HG03558 (cell line): ENCODE measurements around the gene ZMIZ1.

Experiments
- ATAC-seq: cut with Tn5 transposase; IDR thresholded peaks from one replicate; pipeline ENCODE4 v1.9.1; 2021; ENCODE audit warnings: moderate number of reproducible peaks; ENCODE audit not compliant: unreplicated experiment; ENCODE audit errors: extremely low read depth

The ZMIZ1 gene

DNA sequence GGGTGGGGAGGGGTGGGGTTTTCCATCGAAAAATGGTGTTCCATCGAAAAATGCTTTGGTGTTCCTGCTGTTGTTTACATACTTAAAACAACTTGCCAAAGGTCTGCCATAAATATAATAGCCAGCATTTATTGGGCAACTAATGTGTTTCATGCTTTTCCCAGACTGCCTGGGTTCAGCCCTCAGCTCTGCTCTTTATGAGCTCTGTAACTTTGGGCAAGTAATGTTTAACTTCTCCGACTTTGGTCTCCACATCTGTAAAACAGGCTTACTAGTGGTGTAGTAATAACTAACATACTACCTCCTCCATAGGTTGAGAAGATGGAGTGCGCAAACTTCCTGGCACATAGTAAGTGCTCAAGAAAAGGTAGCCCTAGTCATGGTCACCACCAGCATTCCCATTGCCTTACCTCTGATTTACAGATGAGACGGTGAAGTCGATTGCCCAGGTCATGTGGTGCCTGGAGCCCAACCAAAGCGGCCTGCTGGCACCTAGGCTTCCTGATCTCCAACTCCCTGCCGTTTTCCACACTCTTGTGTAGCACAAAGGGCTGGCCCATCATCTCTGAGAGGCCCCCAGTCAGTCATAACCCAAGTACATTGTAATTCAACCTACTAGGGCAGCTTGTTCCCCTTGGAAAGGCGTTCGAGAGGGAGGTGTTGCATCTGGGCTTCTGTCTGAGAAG is 8.9 kb downstream of the ZMIZ1 start:
- no peak for ATAC-seq

DNA sequence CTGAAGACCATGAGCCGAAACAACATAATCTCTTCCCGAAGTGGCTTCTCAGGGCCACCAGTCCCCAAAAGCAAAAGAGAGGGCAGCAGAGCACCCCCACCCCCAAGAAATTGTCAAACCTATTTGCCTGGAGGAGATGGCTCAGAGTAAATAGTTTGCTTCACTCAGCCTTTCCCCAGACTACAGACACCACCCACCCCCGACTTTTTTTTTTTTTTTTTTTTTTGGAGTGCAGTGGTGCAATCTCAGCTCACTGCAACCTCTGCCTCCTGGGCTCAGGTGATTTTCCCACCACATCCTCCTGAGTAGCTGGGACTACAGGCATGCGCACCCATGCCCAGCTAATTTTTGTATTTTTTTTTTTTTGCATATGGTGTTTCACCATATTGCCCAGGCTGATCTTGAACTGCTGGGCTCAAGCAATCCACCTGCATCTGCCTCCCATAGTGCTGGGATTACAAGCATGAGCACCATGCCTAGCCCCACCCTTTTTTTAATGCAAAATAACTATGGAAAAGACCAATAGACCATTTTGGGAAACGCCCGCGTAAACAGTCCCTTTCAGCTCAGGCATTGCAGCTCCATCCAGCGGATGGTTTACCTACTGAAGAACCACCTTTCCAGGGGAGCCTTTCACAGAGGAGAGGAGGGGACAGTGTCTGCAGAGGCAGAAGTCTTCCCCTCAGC is 9.7 kb downstream of the ZMIZ1 start:
- no peak for ATAC-seq

DNA sequence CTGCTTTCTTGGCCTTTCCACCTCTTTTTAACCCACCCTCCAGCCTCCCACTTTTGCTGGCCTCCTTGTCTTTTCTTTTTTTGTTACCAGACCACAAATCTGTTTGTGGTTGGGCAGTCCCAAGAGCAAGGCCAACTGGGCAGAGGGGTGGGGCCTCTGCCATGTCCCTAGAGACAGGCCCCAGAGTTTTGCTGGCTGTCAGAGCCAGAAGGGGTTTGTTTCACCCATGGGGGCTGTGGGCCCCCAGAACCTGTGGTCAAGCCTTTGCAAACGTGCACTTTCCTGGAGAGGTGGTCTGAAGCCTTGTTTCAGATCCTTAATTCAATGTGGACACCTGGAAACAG is 10.3 kb downstream of the ZMIZ1 start:
- ATAC-seq = no peak

DNA sequence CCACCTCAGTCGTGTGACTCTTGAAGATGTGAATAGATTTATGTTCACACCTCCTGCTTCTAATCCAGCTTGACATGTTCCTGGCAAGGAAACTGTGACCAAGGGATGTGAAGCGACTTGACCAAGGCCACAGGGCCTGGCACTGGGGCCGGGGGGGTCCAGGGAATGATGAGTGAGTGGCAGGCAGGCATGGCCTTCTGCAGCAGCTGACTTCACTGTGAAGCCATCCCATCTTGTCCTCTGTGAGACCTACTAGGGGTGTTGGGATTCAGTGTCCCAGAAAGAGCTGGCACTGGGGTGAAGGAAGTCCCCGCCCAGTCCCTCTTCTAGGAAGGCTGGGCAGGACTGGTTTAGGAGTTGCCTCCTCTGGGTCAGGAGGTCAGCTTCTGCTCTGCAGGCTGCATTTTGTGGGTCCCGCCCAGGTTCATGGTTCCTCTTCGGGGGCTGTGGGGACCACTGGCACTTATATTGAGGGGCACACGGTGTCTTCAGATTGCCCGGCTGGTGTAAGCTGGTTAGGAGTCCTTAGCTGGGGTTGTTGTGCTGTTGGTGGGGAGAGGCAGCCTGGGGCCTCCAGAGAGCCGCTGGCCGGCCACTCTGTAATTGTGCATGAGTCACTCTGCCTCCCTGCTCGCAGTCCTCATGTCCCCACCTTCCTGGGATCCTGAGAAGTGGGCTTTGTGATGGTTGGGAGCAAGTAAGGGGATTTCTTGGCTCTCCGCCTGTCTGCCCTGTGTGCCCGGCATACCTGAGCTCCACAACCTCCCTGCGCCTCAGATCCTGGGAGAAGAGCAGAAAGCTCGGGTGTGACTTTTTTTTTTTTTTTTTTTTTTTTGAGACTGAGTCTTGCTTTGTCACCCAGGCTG is 11.0 kb downstream of the ZMIZ1 start:
- ATAC-seq = no peak

DNA sequence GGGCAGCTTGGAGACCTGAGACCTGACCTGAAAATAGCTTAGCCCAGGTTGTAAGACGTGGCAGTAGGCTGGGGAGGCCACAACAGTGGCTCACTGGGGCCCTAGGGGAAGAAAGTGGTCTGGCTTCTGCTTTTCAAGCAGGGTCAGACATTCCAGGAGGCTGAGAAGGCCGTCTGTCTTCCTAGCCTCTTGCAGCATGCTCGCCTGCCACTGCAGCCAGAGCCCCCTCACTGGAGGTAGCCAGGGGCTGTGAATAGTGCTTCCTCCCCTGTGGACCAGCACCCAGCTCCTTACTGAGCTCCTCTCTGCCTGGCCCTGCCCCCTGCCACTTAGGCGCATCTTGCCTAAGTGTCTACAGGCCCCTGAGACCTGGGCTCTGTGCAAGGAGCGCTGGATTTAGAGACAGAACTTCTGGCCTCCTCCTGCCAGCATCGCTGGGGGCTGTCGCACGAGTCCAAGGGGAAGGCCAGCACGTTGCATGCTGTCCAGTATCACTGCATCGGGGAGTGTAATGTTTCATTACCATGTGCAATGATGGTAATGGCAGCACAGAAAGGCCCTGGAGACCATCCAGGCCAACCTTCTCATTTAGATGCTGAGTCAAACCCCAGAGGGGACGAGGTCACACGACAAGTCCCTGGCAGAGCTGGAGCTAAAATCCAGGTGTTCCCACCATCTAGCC is 12.7 kb downstream of the ZMIZ1 start:
- no peak for ATAC-seq

DNA sequence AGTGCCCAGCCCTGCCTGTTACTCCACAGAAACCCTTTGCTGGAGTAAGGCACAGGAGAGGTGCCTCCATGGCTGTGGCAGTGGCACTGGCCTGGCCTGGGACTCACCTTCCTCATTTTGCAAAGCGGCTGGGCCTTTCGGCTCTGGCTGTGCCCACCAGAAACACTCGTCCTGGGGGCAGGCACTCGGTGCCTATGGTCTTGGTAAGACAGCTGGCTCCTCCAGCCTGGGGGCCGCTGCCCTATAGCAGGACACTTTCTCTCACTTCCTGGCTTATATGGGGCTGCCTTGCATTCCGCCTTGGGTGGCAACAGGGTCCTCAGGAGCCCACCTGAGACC is 13.2 kb downstream of the ZMIZ1 start:
- ATAC-seq = no peak

DNA sequence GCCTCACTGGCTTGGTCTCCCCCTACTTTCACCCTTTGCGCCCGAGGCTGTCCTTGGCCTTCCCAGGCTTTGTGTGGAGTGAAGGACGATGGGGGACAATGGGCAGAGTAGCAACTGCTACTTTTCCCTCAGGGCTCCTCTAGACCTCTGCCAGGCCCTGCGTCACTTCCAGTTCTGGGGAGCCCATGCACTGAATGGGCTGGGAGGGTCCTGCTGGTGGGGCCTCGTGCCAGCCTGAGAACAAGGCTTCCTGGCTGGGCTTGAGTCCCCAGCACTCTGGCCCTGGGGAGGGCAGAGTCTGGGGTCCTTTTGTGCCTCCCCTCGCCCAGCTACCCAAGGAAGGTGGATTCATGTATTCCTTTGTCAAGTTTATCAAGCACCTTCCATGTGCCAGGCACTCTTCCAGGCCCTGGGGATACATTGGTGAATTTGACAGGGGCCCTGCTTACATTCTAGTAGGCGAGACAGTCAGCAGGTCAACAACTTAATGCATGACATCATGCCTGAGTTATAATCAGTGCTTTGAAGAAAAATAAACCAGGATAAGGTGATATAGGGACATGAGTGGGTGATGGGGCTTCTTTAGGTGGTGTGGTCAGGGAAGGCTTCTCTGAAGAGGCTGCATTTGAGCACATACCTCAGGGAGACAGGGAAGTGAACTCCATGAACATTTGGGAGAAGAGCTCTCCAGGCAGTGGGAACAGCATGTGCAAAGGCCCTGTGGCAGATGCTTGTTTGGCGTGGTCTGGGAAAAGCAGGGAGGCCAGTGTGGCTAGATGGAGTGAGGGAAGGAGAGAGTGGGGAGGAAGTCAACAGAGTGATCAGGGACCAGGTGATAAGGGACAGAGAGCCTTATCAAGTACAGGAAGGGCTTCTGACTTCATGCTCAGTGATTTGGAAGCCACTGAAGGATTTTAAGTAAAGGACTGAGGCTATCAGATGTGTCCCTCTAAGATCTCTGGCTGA is 14.1 kb downstream of the ZMIZ1 start:
- no peak for ATAC-seq

DNA sequence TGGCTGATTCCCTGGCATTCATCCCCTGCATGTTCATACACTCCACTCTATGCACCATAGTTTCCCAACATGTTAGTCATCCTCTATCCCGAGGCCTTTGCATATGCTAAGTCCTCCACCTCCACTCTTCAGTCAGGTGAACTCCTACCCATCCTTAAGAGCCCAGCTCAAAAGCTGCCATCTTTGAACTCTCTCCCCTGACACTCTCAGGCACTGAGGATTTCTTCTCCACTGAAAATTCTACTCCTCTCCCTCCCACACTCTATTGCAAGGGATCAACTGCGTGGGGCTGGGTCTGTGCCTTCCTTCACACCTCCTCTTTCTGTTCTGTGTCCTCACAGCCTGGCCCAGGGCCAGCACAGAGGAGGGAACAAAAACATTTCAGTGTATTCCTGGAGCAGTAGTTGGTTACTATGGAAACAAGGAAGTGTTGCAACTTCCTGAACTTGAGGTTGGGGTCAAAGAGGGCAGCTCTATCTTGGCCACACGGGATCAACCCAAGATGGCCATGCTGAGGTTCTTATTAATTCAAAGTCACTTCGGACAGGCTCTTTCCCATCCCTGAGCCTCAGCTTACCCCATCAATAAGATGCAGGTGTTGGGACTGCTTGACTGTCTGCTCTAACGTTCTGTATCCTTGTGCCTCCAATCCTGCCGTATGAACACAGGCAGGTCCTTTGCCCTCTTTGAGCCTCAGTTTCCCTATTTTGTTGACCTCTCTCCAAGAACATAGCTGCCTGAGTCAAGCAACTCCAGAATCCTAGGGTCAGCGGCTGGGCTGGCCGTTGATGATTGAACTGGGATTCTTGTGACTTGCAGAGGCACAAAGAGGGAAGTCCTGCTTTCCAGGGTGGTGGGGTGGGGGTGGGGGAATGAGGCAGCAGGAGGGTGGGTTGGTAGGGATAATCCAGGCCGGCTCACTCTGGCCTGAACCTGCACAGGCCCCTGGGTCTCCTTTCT is 15.5 kb downstream of the ZMIZ1 start:
- ATAC-seq = no peak

DNA sequence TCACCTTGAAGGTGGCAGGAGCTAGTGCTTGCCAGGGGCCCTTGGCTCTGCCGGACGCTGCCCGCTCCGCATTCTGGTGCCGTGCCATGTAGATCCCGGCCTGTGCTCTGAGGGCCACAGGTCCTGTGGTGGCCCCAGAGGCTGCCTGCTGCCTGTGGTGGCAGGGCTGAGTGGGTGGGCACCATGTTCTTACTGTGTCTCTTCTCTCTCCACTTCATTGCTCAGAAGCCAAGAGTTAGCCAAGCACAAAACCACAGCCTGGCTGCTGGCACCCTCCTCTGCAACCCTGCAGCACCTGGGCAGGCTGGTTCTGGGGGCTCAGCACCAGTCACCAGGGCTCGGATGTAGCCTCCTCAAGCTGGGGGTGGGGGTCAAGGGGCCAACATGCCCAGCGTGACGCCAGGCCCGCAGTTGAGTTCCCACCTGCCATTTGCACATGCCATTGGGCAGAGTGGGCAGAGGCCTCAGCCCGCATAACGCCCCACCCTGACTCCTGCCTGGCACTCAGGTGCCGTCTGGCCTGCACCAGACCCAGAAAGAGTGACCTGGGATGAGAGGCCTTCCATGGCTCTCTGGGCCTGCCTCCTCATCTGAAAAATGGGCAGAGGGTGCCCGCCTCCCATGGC is 16.3 kb downstream of the ZMIZ1 start:
- no peak for ATAC-seq

DNA sequence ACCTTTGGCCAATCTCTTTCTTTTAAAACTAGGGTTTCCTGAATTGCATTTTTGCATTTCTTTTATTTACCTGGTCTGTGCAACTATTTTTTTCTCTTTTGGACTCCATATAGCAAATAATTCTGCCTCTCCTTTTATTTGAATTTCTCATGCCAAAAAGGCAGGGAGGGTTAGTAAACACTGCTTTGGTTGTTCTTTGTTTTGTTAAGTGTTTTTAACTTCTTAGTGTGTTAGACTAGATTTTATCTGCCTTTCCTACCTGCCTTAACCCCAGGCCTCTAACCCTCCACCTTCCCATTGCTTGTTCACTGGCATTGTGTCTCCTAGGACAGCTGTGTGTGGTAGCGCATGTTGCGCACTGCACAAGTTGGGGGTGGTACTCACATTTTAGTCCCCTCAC is 18.1 kb downstream of the ZMIZ1 start:
- ATAC-seq = no peak

DNA sequence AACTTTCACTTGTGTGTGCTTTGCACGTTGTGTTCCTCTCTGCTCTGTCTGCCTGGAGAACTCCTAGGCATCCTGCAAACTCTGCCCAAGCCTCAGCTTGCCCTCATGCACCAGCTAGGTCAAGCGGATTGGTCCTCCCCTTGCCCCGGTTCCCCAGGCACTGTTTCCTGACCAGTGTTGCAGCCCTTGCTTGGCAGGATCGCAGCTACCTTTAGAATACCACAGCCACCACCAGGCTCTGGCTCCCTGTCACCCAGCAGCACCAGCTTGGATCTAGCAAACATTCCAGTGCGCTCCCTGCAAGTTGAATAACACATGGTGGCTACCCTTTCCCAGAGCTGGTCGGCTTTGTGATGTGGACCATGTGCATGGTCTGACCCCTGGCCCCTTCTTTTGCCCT is 19.0 kb downstream of the ZMIZ1 start:
- no peak for ATAC-seq

DNA sequence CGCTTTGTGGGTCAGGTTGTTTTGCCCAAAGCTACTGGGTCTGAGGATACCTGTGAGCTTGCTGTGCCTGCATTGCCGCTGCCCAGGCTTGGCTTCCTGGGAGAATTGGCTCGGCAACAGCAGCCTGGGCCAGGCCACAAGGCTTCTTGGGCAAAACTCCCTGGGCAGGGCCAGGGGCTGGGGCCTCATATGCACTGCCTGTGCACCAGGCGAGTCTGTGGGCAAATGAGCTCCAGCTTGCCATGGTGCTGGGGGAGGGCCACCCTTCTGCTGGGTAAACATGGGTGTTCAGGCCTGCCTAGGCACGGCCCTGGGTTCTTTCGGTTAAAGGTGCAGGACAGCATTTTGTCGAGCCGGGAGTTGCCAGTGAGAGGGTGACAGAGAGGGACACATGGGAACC is 19.4 kb downstream of the ZMIZ1 start:
- ATAC-seq = no peak

DNA sequence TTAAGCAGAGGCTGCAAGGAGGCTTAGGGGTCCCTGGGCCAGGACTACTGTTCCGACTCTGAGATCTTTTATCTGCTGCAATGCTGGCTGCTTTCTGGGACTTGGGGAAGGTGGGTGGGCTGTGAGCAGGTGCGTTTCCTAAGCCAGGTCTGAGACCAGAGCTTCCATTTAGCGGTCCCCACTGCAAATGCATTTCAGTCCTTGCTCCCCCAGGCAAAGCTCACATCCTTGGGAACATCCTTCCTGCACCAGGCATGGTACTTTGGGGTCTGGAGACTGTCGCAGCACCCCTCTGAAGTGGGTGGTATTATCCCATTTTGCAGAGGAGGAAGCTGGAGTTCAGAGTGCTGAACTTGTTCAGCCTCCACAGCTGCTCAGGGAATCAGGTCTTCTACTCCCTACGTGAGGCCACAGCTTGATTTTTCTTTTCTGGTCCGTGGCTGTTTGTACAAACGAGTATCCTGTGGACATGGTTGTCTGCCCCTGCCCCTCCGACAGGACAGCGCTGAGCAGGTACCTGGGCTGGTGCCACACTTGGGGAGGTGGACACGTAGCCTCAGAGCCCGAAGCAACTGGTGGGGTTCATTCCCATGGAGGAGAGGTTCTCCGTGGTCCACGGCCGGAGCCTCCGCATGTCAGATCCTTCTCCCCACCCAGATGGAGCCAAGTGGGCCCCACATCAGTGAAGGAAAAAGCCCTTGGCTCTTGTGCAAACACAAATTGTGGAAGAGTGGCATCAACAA is 20.0 kb downstream of the ZMIZ1 start:
- ATAC-seq = no peak

DNA sequence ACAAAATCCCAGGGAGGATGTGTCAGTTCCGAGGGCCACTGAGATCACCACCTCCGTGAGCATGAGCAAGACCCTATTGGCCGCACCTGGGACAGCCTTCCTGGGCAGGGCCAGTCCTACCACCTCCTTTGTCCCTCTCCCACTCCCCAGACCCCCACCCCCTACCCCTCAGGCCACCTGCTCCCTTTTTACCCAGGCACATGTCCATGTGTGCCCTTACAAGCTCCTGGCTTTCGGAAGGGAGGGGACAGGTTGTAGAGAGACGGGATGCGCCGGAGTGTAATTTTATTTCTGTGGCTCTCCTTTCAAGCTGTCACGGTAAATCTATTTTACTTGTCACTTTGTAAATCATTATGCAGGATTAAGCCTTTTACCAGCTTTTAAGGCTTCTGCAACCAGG is 20.9 kb downstream of the ZMIZ1 start:
- no peak for ATAC-seq

DNA sequence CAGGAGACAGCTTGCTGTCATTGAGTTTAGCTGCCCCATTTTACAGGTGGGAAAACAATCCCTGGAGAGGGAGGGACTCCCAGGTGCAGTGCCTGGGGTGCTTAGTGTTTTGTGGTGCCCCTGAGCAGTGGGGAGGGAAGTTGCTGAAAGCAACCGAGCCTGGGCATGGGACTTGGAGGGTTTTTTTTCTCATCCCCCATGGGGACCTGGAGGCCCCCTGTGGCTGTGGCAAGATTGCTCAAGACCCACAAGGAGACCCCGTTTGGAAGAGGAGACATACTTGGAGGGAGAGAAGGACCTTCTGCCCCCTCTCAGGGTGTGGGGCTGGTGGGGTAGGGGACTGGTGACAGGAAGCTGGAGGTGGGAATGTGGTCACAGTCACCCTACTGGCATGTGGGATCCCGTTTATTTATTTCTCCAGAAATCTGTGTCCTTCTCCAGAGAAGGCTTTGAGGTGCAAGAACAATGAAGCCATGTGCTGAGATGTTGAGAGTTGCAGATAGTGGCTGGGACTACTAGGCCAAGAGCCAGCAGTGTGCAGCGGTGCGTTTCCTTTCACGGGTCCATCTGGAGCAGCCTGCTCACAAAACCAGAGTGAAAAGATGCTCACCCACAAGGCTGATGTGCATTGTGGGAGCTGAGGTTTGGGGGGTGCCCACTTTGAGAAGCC is 21.5 kb downstream of the ZMIZ1 start:
- no peak for ATAC-seq

DNA sequence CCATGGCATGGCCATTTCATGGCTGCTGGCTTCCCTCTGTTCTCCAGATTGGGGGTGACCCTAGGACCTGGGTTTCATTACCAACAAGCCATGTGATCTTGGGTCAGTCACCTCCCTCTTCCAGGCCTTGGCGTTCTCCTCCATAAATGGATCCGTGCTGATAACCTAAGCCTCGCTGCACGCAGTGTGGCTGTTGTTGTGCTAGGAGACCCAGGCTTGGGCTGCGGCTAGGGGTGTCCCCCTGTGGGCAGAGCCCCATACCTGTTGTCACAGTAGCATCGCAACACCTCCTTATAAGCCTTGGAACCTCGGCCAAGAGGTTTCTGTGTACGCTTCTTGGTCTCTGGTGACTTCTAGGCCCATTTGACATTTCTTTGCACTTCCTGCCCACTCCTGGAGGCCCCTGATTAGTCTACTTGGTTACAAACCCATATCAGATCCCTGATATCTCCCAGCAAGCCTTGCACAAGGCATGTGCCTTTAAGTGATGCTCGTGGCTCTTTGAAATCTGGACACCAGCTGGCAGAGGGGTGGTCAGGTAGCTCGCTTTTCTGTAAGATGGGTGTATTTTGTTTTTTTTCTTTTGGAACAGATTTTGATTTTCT is 23.6 kb downstream of the ZMIZ1 start:
- no peak for ATAC-seq
